H1 (cell line): ENCODE results near the gene MAML3. TPM values are rescaled to one million over a fixed set of nuclear protein-coding genes. Genes with fewer than 3 reads are reported as not detected.

ENCODE experiments used
- EP300 ChIP-seq, 2 experiments: IDR thresholded peaks; 1 replicate in 1 of 2; 2 replicates in 1 of 2; pipeline ENCODE4 v1.6.1; 2011 to 2012; ENCODE audit warnings: low read depth in 2 of 2, low read length in 2 of 2, mild to moderate bottlenecking in 2 of 2, borderline replicate concordance in 1 of 2, inconsistent platforms in 1 of 2, moderate library complexity in 1 of 2
- JUND ChIP-seq: IDR thresholded peaks from 2 replicates; pipeline ENCODE4 v1.6.1; 2011; ENCODE audit warnings: mild to moderate bottlenecking, improper control_type of control experiment, low read length
- KDM1A ChIP-seq: fragments of 200-600, 300-600 bp; sonication (generic); IDR thresholded peaks from 2 replicates; pipeline ENCODE4 v1.7.1; 2016; ENCODE audit warnings: mild to moderate bottlenecking, low read length, borderline replicate concordance
- KDM4A ChIP-seq: IDR thresholded peaks from one replicate; pipeline ENCODE4 v1.7.1; 2012; ENCODE audit warnings: low read depth, mild to moderate bottlenecking, moderate library complexity, low read length, inconsistent platforms; ENCODE audit not compliant: severe bottlenecking
- MAFK ChIP-seq: IDR thresholded peaks from 2 replicates; pipeline ENCODE4 v1.6.1; 2012; ENCODE audit warnings: low read depth, mild to moderate bottlenecking, improper control_type of control experiment, low read length
- RXRA ChIP-seq: IDR thresholded peaks from 2 replicates; pipeline ENCODE4 v1.6.1; 2011; ENCODE audit warnings: low read depth, mild to moderate bottlenecking, low read length, moderate library complexity; ENCODE audit not compliant: insufficient read depth
- SP4 ChIP-seq: IDR thresholded peaks from 2 replicates; pipeline ENCODE4 v1.6.1; 2012; ENCODE audit warnings: low read length, inconsistent platforms
- TBP ChIP-seq: IDR thresholded peaks from 2 replicates; pipeline ENCODE4 v1.6.1; 2011; ENCODE audit warnings: low read depth, low read length, improper control_type of control experiment
- USF2 ChIP-seq: IDR thresholded peaks from 2 replicates; pipeline ENCODE4 v1.6.1; 2011; ENCODE audit warnings: low read length, improper control_type of control experiment
- polyA plus RNA-seq, 7 experiments: library from polyadenylated mRNA; depleted of rRNA in 3 of 7; stranded (reverse) in 5 of 7; unstranded in 2 of 7; fragments of >200 nt in 5 of 7; fragments of 200-250 nt in 2 of 7; gene quantifications; 1 replicate in 5 of 7; 2 replicates in 1 of 7; 4 replicates in 1 of 7; pipeline versions ENCODE4 v1.2.1 to v1.2.3, GENCODE V29; 2011 to 2013; ENCODE audit warnings: missing spikeins in 2 of 7, mixed read lengths in 2 of 7
- total RNA-seq: library from RNA; stranded (reverse); fragmentation: NEBNext Ultra II Directional; extraction: Animal tissue kit (Norgen Biotek cat#: 25700); gene quantifications from 2 replicates; pipeline ENCODE4 v1.2.1, GENCODE V29; 2021
- TF ChIP-seq, protein P1 (sequence below): fragments of 300-600 bp; sonication (generic); IDR thresholded peaks from 2 replicates; pipeline ENCODE4 v1.7.1; 2012; ENCODE audit warnings: low read length, moderate library complexity, mild to moderate bottlenecking, inconsistent platforms; ENCODE audit not compliant: insufficient replicate concordance
- TF ChIP-seq, protein P2 (sequence below): IDR thresholded peaks from 2 replicates; pipeline ENCODE4 v1.6.1; 2012; ENCODE audit warnings: inconsistent platforms

MAML3 gene
- total and polyA plus RNA-seq, 2 of the 8 experiments (the other 6 are each of a cell fraction or from before 2014, with no cell fraction given): 2.1 to 5.7 TPM

DNA sequence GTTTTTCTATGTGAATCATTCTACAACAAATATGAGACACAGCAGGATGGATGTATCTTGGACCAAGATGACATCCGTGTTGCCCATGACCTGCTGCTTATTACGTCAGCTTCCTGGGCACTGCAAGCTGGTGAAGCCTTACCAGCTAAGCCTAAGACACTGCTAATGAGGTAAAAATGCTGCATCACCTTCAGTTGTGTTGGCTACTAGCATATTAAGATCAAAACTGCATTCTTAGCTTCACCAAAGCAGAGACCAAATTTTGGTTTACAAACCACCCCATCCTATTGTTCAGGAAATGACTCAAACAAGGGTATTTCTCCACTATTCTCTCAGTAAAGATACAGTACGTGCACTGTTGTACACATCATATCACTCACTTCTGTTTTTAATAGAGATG, 50.3 kb downstream of the MAML3 start (continued):
- TF ChIP-seq, protein P1, sequence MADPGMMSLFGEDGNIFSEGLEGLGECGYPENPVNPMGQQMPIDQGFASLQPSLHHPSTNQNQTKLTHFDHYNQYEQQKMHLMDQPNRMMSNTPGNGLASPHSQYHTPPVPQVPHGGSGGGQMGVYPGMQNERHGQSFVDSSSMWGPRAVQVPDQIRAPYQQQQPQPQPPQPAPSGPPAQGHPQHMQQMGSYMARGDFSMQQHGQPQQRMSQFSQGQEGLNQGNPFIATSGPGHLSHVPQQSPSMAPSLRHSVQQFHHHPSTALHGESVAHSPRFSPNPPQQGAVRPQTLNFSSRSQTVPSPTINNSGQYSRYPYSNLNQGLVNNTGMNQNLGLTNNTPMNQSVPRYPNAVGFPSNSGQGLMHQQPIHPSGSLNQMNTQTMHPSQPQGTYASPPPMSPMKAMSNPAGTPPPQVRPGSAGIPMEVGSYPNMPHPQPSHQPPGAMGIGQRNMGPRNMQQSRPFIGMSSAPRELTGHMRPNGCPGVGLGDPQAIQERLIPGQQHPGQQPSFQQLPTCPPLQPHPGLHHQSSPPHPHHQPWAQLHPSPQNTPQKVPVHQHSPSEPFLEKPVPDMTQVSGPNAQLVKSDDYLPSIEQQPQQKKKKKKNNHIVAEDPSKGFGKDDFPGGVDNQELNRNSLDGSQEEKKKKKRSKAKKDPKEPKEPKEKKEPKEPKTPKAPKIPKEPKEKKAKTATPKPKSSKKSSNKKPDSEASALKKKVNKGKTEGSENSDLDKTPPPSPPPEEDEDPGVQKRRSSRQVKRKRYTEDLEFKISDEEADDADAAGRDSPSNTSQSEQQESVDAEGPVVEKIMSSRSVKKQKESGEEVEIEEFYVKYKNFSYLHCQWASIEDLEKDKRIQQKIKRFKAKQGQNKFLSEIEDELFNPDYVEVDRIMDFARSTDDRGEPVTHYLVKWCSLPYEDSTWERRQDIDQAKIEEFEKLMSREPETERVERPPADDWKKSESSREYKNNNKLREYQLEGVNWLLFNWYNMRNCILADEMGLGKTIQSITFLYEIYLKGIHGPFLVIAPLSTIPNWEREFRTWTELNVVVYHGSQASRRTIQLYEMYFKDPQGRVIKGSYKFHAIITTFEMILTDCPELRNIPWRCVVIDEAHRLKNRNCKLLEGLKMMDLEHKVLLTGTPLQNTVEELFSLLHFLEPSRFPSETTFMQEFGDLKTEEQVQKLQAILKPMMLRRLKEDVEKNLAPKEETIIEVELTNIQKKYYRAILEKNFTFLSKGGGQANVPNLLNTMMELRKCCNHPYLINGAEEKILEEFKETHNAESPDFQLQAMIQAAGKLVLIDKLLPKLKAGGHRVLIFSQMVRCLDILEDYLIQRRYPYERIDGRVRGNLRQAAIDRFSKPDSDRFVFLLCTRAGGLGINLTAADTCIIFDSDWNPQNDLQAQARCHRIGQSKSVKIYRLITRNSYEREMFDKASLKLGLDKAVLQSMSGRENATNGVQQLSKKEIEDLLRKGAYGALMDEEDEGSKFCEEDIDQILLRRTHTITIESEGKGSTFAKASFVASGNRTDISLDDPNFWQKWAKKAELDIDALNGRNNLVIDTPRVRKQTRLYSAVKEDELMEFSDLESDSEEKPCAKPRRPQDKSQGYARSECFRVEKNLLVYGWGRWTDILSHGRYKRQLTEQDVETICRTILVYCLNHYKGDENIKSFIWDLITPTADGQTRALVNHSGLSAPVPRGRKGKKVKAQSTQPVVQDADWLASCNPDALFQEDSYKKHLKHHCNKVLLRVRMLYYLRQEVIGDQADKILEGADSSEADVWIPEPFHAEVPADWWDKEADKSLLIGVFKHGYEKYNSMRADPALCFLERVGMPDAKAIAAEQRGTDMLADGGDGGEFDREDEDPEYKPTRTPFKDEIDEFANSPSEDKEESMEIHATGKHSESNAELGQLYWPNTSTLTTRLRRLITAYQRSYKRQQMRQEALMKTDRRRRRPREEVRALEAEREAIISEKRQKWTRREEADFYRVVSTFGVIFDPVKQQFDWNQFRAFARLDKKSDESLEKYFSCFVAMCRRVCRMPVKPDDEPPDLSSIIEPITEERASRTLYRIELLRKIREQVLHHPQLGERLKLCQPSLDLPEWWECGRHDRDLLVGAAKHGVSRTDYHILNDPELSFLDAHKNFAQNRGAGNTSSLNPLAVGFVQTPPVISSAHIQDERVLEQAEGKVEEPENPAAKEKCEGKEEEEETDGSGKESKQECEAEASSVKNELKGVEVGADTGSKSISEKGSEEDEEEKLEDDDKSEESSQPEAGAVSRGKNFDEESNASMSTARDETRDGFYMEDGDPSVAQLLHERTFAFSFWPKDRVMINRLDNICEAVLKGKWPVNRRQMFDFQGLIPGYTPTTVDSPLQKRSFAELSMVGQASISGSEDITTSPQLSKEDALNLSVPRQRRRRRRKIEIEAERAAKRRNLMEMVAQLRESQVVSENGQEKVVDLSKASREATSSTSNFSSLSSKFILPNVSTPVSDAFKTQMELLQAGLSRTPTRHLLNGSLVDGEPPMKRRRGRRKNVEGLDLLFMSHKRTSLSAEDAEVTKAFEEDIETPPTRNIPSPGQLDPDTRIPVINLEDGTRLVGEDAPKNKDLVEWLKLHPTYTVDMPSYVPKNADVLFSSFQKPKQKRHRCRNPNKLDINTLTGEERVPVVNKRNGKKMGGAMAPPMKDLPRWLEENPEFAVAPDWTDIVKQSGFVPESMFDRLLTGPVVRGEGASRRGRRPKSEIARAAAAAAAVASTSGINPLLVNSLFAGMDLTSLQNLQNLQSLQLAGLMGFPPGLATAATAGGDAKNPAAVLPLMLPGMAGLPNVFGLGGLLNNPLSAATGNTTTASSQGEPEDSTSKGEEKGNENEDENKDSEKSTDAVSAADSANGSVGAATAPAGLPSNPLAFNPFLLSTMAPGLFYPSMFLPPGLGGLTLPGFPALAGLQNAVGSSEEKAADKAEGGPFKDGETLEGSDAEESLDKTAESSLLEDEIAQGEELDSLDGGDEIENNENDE: no peak
- TF ChIP-seq TBP: no peak
- no peak for TF ChIP-seq KDM4A
- no peak for TF ChIP-seq MAFK
- TF ChIP-seq, protein P2, sequence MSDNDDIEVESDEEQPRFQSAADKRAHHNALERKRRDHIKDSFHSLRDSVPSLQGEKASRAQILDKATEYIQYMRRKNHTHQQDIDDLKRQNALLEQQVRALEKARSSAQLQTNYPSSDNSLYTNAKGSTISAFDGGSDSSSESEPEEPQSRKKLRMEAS: no peak
- no peak for TF ChIP-seq USF2
- no peak for TF ChIP-seq RXRA
- no peak for TF ChIP-seq SP4
- no peak for TF ChIP-seq EP300 (IDR thresholded peaks at IDR 0.05; ENCODE audit: borderline replicate concordance in 1 of 2, low read depth in 2 of 2, low read length in 2 of 2)
- no peak for TF ChIP-seq JUND
- no peak for TF ChIP-seq KDM1A
